Measurements from ENCODE around the gene GID8.

Gene GID8

DNA sequence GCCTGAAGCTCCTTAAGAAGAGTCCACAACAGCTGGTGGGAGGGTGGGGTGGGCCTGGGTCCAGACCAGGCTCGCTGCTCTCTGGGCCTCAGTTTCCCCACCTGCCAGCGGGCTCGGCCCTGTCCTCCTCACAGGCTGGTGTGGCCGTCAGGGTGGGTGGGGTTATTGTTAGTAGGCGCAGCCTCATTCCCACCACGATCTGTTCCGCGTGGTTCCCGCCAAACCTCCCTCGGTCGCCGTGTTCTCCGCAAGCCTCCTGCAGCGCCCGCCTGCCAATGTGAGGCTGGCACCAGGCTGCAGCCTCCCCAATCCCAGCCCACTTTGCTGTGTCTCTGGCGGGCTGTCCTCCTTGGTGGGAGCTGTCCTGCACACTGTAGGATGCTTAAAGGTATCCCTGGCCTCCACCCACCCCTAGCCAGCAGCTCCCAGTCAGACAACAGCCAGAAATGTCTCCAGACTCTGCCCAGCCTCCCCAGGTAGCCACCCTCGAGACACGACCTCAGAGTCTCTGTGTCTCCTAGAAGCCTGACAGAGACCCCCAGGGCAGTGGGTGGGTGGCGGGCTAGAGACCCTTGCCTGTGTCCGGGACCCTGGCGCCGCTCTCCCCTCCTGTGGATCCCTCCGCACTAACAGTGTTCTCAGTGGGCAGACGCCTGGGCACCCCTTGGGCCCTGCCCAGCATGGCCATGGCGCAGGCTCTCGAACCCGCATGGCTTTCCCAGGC is 29.8 kb downstream of the GID8 start:
- in situ Hi-C loops (cut with MboI; ENCODE audit: low sequenced_read_pairs) = no loop called here

DNA sequence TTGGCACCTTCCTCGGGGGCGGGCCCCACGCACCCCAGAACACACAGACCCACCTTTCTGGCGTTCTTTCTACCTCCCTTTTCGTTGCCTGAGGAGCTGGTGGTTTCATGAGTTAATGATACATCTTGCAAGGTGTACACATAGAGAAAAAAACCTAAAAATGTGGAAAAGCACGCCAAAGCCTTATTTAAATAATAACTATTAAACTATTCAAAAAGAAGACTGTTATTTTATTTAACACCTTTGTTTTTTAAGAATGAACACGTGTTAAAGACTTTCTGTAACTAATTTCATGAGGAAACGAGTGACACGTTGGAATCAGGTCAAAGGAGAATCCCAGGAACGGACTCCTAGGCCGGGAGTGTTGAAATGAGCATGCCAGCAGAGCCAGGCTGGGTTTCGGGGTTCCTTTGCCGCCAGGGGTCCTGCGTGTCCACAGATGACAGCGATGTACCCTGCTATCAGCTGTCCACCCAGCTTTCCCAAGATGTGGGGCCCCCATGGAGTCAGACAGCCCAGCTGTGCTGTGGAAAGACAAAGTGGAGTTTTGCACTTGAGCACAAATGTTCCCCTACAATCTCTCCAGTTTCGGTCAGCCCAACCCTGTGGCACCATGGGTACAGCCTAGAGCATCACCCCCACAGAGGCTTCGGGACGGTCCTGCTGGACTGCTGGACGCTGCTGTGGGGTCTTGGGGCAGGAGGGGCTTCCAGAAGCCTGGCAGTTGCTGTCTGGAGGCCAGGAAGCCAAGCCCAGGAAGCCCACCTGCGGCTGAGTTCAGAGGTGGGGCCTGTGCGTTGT is 30.6 kb downstream of the GID8 start:
- in situ Hi-C loops (cut with MboI; ENCODE audit: low sequenced_read_pairs) = no loop called here

GRCh38 chr20:62969179-62969760 is 31.3 kb downstream of the GID8 start:
- in situ Hi-C loops (cut with MboI; ENCODE audit: low sequenced_read_pairs) = no loop called here

DNA sequence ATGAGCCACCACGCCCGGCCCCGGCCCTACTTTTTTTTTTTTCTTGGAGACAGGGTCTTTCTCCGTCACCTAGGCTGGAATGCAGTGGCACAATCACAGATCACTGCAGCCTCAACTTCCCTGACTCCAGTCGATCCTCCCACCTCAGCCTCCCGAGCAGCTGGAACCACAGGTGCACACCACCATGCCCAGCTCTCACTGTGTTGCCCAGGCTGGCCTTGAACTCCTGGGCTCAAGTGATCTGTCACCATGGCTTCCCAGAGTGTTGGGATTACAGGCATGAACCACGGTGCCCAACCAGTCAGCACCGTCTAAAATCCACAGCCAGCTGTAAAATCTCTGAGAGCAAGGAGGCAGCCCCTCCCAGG is 32.0 kb downstream of the GID8 start:
- in situ Hi-C loops (cut with MboI; ENCODE audit: low sequenced_read_pairs) = no loop called here

GRCh38 chr20:62970307-62971210 is 32.6 kb downstream of the GID8 start:
- in situ Hi-C loops (cut with MboI; ENCODE audit: low sequenced_read_pairs) = no loop called here

DNA sequence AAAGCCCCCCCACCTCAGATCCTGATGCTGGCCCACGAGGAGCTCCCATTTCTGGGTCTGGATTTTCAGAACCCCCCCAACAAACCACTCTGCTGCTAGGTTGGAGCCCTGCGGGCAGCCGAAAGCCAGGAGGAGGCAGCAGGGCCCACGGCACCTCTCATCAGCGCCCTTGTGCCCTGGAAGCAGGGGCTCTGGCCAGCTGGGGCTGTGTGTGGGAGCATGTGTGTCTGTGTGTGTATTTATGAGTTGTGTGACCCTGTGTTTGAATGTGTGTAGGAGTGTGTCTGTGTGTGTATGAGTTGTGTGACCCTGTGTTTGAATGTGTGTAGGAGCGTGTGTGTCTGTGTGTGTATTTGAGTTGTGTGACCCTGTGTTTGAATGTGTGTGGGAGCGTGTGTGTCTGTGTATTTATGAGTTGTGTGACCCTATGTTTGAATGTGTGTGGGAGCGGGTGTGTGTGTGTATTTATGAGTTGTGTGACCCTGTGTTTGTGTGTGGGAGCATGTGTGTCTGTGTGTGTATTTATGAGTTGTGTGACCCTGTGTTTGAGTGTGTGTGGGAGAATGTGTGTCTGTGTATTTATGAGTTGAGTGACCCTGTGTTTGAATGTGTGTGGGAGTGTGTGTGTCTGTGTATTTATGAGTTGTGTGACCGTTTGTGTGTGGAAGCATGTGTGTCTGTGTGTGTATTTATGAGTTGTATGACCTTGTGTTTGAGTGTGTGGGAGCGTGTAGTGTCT is 33.4 kb downstream of the GID8 start:
- in situ Hi-C loops (cut with MboI; ENCODE audit: low sequenced_read_pairs) = no loop called here

DNA sequence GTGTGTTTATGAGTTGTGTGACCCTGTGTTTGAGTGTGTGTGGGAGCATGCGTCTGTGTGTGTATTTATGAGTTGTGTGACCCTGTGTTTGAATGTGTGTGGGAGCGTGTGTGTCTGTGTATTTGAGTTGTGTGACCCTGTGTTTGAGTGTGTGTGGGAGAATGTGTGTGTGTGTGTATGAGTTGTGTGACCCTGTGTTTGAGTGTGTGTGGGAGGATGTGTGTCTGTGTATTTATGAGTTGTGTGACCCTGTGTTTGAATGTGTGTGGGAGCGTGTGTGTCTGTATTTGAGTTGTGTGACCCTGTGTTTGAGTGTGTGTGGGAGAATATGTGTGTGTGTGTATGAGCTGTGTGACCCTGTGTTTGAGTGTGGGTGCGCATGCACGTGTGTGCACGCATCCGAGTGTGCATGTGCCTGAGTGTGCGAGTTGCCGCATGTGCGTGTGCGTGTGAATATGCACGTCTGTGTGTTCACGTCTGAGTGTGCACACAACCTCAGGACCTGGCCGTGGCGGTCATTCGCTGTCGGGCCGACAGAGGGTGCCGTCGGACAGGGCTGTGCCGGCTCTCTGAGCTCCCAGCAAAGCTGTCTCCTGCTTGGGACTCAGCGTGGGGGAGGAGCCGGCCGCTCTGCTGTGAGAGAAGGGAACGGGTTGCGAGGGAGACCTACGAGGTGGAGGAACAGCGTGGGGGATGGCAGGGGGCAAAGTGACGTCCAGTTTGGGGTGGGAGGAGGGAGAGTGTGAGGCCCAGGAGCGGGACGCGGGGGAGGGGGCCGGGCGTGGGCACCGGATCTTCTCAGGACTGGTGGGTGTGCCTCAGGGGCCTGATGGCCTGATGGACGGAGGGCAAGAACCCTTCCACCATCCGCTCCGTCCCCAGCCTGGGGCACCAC is 34.2 kb downstream of the GID8 start:
- in situ Hi-C loops (cut with MboI; ENCODE audit: low sequenced_read_pairs) = no loop called here

DNA sequence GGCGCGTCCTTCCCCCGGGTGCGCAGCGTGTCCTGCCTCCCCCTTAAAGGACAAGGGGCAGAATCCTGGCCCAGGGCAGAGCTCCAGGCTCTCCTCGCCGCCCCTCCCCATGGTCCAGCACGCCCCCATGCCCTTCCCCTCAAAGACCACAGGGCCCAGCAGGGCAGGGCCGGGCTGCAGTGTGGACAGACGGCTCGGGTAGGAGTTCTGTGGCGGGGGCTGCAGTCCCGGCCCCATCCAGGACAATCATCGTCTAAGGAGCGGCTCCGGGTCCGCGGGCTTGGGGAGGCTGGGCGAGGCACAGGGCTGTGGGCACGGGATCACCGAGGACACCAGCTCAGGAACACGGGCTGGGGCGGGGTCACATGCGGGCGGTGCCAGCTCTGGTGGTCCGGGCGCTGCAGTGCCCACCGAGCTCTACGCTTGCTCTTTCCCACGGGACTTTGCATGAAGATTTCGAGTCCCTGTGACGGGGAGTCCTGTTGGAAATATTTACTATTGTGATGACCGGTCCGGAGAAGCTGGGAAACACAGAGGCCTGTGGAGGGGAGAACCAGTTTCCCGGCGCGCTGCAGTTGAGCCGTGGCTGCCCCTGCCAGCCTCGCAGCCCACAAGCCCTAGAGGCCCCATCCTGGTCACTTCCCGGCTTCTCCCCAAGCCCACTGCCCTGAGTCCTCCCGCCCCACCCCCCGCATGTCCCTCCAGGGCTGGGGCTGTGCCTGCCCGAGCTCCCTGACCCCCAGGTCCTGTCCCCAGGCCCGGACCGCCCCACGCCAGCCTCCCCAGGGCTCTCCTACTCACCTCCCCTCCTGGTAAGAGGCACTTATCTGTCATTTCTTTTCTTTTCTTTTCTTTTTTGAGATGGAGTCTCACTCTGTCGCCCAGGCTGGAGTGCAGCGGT is 35.1 kb downstream of the GID8 start:
- in situ Hi-C loops (cut with MboI; ENCODE audit: low sequenced_read_pairs) = no loop called here

DNA sequence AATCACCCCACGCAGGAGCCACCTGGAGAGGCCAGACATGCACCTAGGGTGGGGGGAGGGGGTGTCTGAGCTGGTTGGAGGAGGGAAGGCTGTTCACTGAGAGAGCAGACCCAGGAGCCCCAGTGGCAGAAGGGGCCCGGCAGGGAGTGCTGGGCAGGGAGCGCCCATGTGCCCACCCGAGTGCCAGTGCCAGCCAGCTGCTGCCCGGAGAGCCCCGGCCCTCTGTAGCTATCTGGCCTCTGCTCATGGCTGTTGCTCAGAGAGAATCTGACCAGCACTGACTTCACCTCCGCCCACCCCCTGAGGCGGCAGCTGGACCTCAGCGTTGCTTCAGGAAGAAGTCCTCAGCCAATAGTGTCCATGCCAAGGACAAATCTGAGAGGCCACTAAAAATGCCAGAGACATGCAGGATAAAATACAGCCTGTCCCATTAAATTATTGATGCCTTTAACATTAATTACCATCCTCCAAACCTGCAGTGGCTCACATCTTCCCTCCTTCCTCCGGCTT is 37.4 kb downstream of the GID8 start:
- in situ Hi-C loops (cut with MboI; ENCODE audit: low sequenced_read_pairs) = no loop called here

DNA sequence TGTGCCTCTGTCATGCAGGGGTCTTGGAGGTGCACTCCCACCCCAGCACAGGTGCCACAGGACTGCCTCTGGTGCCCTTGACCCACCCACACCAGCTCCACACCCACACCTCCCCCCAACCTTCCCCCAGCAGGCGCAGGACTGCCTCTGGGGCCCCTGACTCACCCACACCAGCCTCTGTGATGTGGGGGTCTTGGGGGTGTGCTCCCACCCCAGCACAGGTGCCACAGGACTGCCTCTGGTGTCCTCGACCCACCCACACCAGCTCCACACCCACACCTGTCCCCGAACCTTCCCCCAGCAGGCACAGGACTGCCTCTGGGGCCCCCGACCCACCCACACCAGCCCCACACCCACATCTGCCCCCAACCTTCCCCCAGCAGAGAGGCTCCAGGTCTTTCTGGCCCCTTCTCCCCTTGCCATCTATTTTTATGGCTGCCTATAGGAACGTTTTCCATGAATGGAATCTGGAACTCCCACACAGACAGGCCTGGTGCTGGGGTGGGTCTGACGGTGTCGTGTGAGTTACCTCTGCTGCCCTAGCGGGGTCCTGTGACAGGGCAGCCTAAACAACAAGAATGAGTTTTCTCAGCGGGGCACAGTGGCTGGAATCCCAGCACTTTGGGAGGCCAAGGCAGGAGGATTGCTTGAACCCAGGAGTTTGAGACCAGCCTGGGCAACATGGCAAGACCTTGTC is 38.0 kb downstream of the GID8 start:
- in situ Hi-C loops (cut with MboI; ENCODE audit: low sequenced_read_pairs) = no loop called here

GRCh38 chr20:62976886-62977285 is 38.9 kb downstream of the GID8 start:
- in situ Hi-C loops (cut with MboI; ENCODE audit: low sequenced_read_pairs) = no loop called here

DNA sequence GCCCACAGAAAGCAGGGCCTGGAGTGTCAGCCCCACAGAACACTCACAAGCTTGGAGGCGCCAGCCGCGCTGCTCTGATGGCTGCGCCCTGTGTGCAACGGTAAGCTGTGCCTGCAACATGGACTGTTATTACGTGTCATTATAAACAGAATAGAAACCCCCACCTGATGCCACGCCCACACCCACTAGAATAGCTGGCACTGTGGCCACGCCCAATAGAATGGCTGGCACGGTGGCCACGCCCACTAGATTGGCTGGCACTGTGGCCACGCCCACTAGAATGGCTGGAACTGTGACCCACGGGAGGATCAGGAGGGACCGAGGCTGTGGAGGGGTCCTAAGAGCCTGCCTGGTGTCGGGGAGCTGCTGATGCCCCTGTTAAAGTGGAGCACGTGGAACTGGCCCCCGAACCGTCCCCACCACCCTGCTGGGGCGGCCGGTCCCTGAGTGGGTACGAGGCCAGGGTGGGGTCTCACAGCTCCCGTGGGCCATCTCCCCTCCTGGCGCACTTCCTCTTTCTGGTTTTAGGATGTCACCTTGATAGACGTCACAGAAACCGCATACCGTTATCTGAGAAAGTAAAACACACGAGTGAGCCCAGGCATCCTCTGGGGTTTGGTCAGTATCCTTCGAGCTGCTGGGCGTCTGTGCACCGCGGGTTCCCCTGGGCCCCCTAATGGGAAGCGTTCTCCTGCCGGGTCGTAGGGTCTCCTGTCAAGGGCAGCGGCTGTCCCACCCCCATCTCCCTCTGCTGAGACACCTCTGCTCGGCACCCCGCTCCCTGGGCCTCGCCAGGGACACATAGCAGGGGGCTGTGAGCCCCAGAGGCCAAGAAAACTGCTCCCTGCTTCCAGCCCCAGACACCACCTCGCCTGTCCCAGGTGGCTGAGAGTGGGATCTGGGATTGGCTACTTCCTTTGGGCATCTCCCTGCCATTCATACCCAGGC is 39.9 kb downstream of the GID8 start:
- in situ Hi-C loops (cut with MboI; ENCODE audit: low sequenced_read_pairs) = no loop called here

- in situ Hi-C loops (cut with MboI; ENCODE audit: low sequenced_read_pairs) = no loop called here
Observed at GRCh38 chr20:62978561-62978943, 40.6 kb downstream of the GID8 start.

DNA sequence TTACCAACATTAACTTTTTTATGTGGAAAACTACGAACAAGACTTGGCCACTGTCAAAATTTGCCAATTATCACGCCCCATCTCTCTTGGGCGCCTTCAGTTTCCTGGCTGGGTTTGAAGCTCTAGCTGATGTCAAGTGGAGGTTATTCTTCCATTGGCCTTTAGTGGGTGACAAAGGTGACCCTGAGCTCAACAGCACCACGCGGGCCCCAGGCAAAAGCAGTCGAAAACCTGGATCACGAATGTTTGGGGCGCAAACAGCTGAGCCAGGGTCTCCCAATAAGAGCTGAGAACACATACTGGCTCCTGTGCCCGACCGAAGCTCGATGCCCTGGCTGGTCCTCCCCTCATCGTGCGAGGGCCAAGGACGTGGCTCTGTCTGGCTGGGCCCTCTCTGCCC is 41.4 kb downstream of the GID8 start:
- in situ Hi-C loops (cut with MboI; ENCODE audit: low sequenced_read_pairs) = no loop called here

DNA sequence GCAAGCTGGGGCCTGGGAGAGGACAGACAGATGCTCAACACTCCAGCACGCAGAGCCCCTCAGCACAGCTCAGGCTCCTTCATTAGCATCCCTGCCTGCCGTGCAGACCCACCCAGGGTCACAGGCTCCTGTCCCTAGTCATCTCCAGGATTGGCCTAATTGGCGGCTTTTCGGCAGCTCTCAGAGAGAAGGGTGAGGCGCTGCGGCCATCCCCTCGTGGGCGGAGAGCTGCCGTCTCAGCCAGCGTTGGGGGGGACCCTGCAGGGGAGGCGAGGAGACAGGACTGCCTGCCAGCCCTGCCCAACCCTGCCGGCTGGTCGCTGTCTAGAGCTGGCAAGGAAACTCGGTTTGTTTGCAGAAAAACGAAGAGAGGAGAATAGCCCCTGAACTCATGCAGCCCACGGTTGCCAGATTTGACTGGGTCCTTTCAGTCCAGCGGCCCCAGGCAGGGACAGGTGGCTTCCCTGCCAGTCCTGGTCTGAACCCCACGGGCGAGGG is 42.0 kb downstream of the GID8 start:
- in situ Hi-C loops (cut with MboI; ENCODE audit: low sequenced_read_pairs) = no loop called here

- in situ Hi-C loops (cut with MboI; ENCODE audit: low sequenced_read_pairs) = no loop called here
Observed at GRCh38 chr20:62980380-62980960, 42.5 kb downstream of the GID8 start.

Measured in HL-60/S4 treated with retinoic acid at 250 ng/mL for 4 days and 3 days (cell line).